Measurements from ENCODE around the gene DST.

Gene DST

GRCh38 chr6:56532766-56533551 lies 109.7 kb downstream of the DST start:
- FAIRE-seq = no peak

DNA sequence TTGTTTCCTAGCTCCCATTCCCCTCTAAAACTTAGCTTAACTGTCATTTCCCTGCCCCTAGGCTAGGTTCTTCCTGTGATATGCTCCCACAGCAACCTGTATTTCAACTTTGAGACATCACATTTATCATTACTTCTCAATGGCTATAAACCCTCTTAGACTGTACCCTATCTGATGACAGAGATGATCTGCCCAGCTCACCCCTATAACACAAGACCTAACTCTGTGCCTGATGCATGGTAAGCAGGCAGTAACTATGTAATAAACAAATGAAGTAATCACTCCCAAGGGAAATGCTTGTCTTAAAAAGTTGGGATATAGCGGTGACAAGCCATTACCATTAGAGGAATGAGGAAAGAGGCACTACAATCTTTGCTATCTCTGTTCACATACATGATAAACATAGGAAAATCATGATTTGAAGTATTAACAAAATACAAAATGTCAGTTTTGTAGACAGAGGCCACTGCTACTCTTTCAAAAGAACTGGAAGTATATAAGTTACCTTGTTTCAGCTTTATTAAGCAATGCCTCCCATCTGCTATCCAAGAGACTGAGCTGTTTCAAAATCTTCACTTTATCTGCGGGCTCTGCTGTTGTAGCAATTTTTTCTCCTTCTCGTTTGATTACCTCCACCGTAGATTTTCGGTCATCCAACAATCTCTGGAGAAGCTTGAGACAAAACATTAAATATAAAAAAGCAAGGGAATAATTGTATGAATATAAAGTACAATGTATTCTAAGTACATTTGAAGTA lies 110.7 kb downstream of the DST start:
- FAIRE-seq = no peak

GRCh38 chr6:56529594-56530191 lies 113.0 kb downstream of the DST start:
- no peak for FAIRE-seq

DNA sequence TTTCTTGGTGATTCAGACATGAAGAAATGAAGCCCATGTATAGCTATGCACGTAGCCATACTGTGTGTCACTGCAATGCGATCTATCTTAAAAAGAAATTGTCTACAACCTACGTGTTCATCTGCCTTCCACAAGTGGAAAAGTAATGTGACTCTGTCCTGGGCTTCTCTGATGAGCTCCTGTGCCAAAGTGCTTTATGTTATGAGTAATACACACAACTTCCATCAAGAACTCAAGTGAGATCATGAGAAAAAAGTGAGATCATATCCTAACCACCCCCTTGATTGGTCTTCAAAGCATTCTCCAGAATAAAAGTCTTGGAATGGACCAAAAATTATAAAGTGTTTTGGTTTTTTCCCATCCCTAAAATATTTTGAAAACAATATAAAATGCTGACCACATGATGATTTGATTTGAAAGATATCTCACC lies 114.3 kb downstream of the DST start:
- FAIRE-seq = no peak

DNA sequence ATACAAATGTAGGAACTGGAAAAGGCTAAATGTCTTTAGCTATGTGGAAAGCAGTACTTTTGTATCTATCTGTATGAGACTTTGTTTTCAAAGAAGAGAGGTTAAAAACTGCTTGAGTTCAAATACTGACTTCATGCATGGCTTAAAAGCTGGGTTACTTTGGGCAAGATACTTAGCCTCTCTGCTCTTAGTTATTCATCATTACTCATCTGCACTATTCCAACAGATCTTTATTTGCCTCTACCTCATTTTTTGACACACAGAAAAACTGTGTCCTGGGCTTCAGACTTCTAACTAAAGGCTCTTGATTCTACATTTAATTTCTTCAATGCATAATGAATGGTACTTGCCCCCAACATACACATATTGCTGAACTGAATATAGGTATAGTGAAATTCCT lies 114.8 kb downstream of the DST start:
- no peak for FAIRE-seq

DNA sequence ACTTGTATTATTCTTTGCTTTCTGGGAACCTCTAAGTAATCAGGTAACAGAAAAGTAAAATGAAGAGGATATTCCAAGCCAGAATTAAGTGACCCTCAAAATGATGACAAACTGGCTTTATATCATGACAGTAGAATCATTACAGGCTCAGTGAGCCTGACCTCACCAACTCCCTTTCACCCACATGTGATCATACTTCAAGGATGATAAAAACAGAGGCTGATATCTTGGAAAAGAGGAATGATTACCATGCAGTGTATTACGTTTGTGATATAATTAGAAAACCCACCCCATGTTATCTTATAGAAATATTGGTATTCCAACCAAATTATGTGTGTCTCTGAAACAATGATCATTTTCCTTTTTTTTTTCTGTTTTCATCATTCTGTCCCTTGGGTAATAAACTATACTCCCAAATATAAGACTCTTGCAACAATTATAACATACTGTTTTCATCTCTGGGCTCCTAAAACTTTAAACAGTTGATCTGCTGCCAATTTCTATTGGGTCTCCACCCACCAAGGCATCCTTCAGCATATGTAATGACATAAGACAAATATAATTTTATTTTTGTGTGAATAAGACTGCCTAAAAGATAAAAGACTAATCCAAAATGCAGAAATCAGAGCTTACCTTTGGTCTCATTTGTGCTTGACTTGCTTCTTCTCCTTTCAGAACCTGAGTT lies 115.7 kb downstream of the DST start:
- FAIRE-seq = no peak

- FAIRE-seq = no peak
These were observed 116.5 kb downstream of the DST start for GRCh38 chr6:56525974-56526789.

DNA sequence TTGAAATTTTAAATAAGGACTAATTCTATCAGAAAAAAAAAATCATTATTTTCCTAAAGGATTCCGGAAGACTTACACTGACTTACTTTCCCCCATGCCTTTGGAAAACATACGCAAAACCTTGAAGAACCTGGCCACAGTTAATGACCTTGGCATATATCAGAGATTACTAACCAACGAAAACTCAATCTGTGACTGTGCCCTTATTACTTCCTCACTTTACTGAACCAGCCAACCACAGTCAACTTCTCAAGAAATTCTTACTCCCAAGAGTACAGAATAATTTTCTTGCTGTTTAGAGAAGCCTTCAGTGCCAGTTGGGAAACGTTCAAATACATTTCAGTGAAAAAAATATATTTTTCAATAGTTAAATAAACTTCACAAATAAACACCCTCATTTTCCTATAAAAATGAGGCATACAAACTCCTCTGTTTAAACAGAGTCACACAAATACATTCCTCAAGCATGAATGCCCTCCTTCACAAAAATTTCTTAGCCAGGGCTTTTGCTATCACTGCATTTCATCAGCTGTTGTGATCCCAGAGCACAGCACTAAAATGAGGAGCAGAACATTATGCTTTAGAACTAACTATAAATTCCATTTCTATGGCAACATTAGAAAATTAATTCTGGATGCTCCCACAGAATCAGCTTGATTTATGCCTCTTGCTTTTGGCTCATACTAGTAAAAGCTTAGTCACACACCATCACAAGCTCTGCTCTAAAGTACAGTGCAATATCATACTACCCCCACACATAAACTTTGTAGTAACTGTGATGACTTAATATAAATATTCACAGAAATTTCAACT lies 117.6 kb downstream of the DST start:
- no peak for FAIRE-seq

GRCh38 chr6:56522495-56523270 lies 120.0 kb downstream of the DST start:
- no peak for FAIRE-seq

DNA sequence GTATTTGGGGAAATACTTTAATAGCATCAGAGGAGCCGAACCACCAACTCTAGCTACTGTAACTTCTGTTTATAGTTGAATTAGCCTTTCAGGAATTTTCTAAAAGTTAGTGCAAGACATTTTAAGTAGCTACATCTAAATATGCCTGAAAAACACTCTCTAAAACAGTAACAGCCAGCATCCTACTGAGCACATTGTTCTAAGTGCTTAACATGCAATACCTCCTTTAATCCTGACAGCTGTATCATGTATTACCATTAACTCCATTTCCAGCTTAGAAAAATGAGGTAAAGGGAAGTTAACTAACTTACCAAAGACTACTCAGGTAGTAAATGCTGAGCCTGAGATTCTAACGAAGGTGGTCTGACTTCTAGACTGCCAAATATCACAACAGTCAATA lies 120.7 kb downstream of the DST start:
- FAIRE-seq = no peak

- FAIRE-seq = no peak
These were observed 121.2 kb downstream of the DST start for GRCh38 chr6:56521454-56521853.

- no peak for FAIRE-seq
These were observed 122.5 kb downstream of the DST start for GRCh38 chr6:56520218-56520617.

DNA sequence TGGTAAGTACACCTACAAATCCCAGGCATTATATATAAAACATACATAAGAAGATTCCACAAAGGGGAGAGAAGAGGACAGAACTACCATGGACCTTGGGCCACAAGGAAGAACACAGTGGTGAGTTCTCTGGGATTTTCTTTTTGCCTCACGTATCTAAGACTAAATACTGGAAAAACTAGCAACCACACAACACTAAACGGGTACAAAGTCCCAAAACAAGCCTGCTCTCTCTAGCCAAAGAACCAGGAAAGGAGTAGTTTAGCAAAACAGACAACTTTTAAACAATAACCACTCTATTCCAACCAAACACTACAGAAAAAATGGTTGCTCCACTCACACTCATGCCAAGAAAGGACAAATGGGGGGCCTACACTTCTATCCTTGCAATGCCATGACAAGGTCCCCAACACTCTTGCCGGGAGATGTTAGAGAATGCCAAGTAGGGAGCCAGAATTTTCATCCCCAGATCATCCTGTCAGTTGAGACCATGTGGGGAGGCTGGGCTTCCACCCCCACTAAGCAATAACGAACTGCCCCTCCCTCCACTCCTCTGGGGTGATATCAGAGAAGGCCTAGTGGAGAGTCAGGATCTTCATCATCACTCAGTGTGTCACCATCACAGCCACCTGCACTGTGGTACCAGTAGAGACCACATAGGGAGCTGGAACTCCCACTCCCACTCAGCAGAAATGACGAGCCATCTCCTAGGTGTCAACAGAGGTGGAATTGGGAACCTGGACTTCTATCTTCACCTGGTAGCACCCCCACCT lies 123.5 kb downstream of the DST start:
- no peak for FAIRE-seq

DNA sequence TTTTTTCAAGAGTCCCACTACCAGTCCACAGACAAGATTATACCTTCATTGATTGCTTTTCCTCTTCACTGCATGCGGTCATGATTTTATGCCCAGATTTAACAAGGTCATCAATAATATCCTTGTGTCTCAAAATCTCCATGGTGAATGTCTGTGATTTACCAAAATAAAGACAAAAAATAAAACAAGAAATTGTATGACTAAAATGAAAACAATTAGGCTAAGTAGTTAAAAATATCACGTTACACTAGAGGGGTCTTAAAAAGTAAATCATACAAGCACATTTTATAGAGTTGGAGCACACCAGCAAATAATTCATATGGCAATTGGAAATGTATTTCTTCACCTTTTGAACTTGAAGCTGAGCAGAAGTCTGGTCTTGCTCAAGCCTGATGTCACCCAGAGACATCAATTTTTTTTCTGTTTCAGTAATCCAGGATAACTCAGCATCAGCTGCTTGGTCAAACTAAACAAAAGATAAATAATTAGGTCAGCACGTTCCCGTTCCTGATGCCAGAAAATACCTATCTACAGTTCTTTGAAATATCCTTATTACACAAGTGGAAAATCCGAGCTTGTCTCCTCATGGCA lies 125.4 kb downstream of the DST start:
- FAIRE-seq = no peak

DNA sequence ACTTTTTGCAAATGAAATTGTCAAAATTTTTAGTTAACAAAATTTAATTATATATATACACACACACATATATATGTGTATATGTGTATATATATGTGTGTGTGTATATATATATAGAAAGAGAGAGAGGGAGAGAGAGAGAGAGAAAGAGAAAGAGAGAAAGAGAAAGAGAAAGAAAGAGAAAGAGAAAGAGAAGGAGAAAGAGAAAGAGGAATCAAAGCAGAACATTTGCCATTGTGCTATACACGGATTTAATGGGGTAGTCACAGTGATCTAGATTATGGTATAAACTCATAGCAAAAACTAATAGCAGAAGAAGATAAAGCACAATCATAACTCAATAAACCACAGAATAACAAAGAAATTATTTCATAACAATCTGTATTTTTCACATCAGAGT lies 126.7 kb downstream of the DST start:
- FAIRE-seq = no peak

- FAIRE-seq = no peak
These were observed 127.4 kb downstream of the DST start for GRCh38 chr6:56515081-56515905.

DNA sequence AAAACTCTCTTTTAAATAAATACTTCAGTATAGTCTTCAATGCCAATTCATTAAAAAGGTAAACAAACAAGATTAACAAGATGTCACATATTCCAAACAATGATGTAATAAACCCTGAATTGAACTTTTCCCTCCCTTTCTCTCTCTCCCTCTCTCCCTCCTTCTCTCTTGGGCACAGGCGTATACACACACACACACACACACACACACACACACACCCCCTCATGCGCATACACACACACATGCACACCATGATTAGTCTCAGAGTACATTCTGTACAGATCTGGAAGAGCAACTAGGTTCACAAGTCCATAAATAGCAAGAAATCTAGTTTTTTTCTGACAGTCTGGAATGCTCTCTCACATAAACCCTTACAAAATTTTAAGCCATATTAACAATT lies 128.3 kb downstream of the DST start:
- no peak for FAIRE-seq

GRCh38 chr6:56513631-56514030 lies 129.1 kb downstream of the DST start:
- FAIRE-seq = no peak

DNA sequence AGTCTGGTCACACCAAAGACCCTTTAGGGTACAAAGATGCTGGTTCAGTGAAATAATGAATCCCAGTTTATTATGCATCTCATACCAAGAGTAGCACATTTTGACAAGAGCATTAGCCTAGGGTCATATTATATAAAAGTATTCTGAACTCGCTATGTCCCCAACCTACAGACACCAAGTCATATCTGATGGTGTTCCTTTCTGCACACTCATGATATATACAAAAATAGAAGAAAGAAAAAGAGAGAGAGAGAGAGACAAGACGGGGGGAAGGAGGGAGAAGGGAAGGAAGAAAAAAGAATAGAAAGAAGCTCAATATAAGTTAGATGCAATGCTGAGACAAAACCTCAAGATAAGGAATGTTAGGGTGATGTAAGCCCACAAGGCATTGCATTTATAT lies 131.1 kb downstream of the DST start:
- no peak for FAIRE-seq
